Endothelial cell of umbilical vein (primary cell): Measurements from ENCODE around the gene LYRM4.

ENCODE experiments used
- EZH2 ChIP-seq: IDR thresholded peaks from 2 replicates; pipeline ENCODE4 v1.6.1; 2012; ENCODE audit warnings: borderline replicate concordance, low read depth, mild to moderate bottlenecking, moderate library complexity, low read length, inconsistent platforms; ENCODE audit not compliant: severe bottlenecking
- POLR2A ChIP-seq: IDR thresholded peaks from 2 replicates; pipeline ENCODE4 v1.6.1; 2012; ENCODE audit warnings: low read depth, mild to moderate bottlenecking, control low read depth, low read length
- TF ChIP-seq, protein P1 (sequence below), 2 donors: IDR thresholded peaks; 1 replicate in 1 of 2; 2 replicates in 1 of 2; pipeline ENCODE4 v1.5.1; 2011; ENCODE audit warnings: low read length in 2 of 2, mild to moderate bottlenecking in 2 of 2, moderate library complexity in 2 of 2, control low read depth in 1 of 2, inconsistent platforms in 1 of 2, low read depth in 1 of 2; ENCODE audit not compliant: insufficient read depth in 1 of 2; ENCODE audit errors: extremely low read depth in 1 of 2
- TF ChIP-seq, protein P2 (sequence below): IDR thresholded peaks from 2 replicates; pipeline ENCODE4 v1.6.1; 2011; ENCODE audit not compliant: insufficient read depth, insufficient read length

DNA sequence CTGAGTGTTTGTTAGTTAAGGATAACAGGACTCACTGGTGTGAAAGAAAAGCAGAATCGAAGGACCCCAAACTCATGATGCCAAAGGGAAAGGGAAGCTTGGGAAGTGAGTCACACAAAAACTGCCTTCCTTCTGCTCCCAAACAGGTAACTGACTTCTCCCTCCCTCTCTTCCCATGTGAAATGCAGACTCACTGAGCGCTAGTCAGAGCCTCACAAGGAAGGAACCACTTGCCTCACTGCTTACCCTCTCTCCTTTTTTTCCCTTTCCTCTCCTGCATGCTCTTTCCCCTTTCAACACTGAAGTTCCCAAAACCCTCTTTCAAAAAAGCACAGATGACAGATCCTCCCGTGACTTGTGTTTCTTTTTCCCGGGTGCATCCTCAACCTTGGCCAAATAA is 56.4 kb downstream of the LYRM4 start:
- TF ChIP-seq, protein P1, sequence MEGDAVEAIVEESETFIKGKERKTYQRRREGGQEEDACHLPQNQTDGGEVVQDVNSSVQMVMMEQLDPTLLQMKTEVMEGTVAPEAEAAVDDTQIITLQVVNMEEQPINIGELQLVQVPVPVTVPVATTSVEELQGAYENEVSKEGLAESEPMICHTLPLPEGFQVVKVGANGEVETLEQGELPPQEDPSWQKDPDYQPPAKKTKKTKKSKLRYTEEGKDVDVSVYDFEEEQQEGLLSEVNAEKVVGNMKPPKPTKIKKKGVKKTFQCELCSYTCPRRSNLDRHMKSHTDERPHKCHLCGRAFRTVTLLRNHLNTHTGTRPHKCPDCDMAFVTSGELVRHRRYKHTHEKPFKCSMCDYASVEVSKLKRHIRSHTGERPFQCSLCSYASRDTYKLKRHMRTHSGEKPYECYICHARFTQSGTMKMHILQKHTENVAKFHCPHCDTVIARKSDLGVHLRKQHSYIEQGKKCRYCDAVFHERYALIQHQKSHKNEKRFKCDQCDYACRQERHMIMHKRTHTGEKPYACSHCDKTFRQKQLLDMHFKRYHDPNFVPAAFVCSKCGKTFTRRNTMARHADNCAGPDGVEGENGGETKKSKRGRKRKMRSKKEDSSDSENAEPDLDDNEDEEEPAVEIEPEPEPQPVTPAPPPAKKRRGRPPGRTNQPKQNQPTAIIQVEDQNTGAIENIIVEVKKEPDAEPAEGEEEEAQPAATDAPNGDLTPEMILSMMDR (IDR thresholded peaks at IDR 0.05; ENCODE audit: extremely low read depth in 1 of 2, insufficient read depth in 1 of 2, low read depth in 1 of 2, low read length in 2 of 2), result no peak
- TF ChIP-seq, protein P2, sequence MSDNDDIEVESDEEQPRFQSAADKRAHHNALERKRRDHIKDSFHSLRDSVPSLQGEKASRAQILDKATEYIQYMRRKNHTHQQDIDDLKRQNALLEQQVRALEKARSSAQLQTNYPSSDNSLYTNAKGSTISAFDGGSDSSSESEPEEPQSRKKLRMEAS, result no peak
- TF ChIP-seq EZH2 (no peak), POLR2A (no peak)
